CD8-positive, alpha-beta memory T cell (primary cell): ENCODE results near the gene NPAS3. TPM values are rescaled to one million over a fixed set of nuclear protein-coding genes. Genes with fewer than 3 reads are reported as not detected.

Experiments used
- CTCF ChIA-PET: fragments of 350-600 bp; sonication (Branson Sonifier 250); formaldehyde crosslinking; loops from one replicate; lab custom pipeline; 2021; ENCODE audit warnings: antibody characterized with exemption; lab: Charles Lee
- POLR2A ChIA-PET: fragments of 350-600 bp; sonication (Branson Sonifier 250); formaldehyde crosslinking; loops from one replicate; lab custom pipeline; 2021; ENCODE audit warnings: antibody characterized with exemption; lab: Charles Lee
- DNase-seq, 5 donors: peaks; one replicate each; pipeline versions ENCODE4 v3.0.0 to v3.0.0-alpha.2; 2020 to 2022; ENCODE audit warnings: mixed read lengths in 1 of 5
- H3K27ac ChIP-seq: one replicate; pipeline ENCODE4 v1.7.0; 2013; ENCODE audit warnings: low read depth, mild to moderate bottlenecking, low read length, moderate library complexity
- H3K27me3 ChIP-seq: 2 replicates; pipeline ENCODE4 v1.7.0; 2013; ENCODE audit warnings: low read length, mild to moderate bottlenecking; ENCODE audit not compliant: insufficient read depth, poor library complexity, severe bottlenecking
- H3K36me3 ChIP-seq: 2 replicates; pipeline ENCODE4 v1.7.0; 2013; ENCODE audit warnings: mild to moderate bottlenecking, low read length, moderate library complexity; ENCODE audit not compliant: insufficient read depth
- H3K4me1 ChIP-seq: 2 replicates; pipeline ENCODE4 v1.7.0; 2013; ENCODE audit warnings: mild to moderate bottlenecking, low read length, moderate library complexity; ENCODE audit not compliant: insufficient read depth
- H3K4me3 ChIP-seq: 2 replicates; pipeline ENCODE4 v1.7.0; 2013; ENCODE audit warnings: mild to moderate bottlenecking, low read length
- H3K9me3 ChIP-seq: 2 replicates; pipeline ENCODE4 v1.7.0; 2013; ENCODE audit warnings: mild to moderate bottlenecking, low read length
- H3K27ac Mint-ChIP-seq, 8 donors: one replicate each; pipeline ENCODE4 v1.8.0; 2020 to 2021; ENCODE audit warnings: mixed read lengths in 8 of 8, mild to moderate bottlenecking in 6 of 8, inconsistent platforms in 3 of 8, moderate library complexity in 3 of 8
- H3K27me3 Mint-ChIP-seq, 2 donors: one replicate each; pipeline ENCODE4 v1.8.0; 2020 to 2021; ENCODE audit warnings: mixed read lengths in 2 of 2, mild to moderate bottlenecking in 1 of 2, moderate library complexity in 1 of 2
- H3K36me3 Mint-ChIP-seq, 3 donors: one replicate each; pipeline ENCODE4 v1.8.0; 2020 to 2021; ENCODE audit warnings: mixed read lengths in 3 of 3, inconsistent platforms in 1 of 3, mild to moderate bottlenecking in 1 of 3
- H3K4me1 Mint-ChIP-seq, 3 donors: one replicate each; pipeline ENCODE4 v1.8.0; 2020 to 2021; ENCODE audit warnings: mixed read lengths in 3 of 3, inconsistent platforms in 1 of 3, mild to moderate bottlenecking in 1 of 3
- H3K4me3 Mint-ChIP-seq, 7 donors: one replicate each; pipeline ENCODE4 v1.8.0; 2020 to 2021; ENCODE audit warnings: mixed read lengths in 7 of 7, mild to moderate bottlenecking in 6 of 7, moderate library complexity in 4 of 7, inconsistent platforms in 2 of 7
- H3K9me3 Mint-ChIP-seq, 5 donors: one replicate each; pipeline ENCODE4 v1.8.0; 2020 to 2022; ENCODE audit warnings: mixed read lengths in 5 of 5, mild to moderate bottlenecking in 3 of 5, moderate library complexity in 2 of 5, inconsistent platforms in 1 of 5
- polyA plus RNA-seq: library from polyadenylated mRNA; unstranded; fragments of 300-500 nt; fragmentation: Illumina TruSeq; gene quantifications from one replicate; pipeline ENCODE4 v1.2.3, GENCODE V29; 2021
- total RNA-seq, 2 experiments: library from RNA; stranded (reverse); gene quantifications; one replicate each; pipeline ENCODE4 v1.2.3, GENCODE V29; 2021

Gene NPAS3
- total and polyA plus RNA-seq, 3 experiments from 2014 or later: not detected

DNA sequence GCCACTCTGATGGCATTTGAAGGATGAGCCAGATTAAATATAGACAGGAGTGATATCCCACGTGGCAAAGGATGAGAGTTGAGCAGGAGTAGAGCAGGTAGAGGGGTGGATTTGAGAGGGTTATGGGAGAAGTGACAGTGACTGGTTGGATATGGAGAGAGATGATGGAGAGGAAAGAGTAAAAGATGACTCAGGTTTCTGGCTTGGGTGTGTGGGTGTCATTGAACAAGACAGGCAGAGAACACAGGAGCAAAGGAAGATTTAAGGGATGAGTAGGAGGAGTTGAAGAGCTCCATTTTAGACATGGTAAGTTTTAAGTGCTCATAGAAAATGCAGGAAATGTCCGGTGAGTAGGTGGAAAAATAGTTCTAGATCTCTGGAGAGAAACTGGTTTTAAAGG, 875.3 kb downstream of the NPAS3 start:
- Mint-ChIP-seq H3K27ac (no peak overlapping the region), H3K9me3 (peaks cover 0 to 2% (median 0%) of the 10 kb centered on the region in 5 donors), H3K36me3 (no peaks in the 10 kb centered on the region), H3K4me1 (no peaks in the 10 kb centered on the region), H3K27me3 (peaks cover 0 to 7% of the 10 kb centered on the region in 2 donors), H3K4me3 (no peak overlapping the region)
- H3K4me3 ChIP-seq: no peak overlapping the region
- DNase-seq: no peak
- no peak overlapping the region for H3K27ac ChIP-seq
- H3K27me3 ChIP-seq: no peaks in the 10 kb centered on the region
- ChIA-PET POLR2A (no interaction called here), CTCF (no interaction called here)
- H3K9me3 ChIP-seq: no peaks in the 10 kb centered on the region
- H3K4me1 ChIP-seq: no peaks in the 10 kb centered on the region
- H3K36me3 ChIP-seq: no peaks in the 10 kb centered on the region

DNA sequence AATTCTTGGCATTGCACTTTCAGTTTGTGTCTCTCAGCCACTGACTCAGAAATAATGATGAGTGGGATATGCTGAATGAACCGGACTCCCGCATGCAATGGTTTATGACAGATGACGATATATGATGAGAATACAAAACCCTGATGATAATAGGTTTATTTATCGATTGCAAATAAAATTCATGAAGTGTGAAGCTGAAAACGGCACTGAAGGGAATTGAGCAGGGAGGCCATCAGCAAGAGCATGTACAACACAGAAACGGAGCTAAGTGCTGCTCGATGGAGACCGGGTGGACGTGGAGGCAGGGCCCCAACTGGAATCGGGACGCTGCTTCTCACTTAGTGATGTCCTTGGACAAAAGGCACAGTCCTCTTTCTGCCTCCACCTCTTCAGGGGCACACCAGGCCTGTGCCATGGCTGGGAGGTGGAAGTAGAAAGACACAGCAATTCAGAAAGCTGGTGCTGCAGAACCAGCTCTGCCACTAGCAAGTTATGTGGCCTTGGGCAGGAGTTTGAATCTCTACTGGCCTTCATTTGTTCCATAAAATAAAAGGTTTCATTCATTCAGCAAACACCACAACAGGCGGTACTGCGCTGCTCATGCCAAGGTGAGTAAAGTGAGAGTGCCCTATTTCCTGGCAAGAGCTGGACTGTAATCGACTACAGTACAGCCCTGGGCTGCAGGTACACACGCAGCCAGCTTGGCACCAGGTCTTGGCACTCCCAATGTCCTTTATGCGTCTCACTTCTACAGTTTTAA, 895.2 kb downstream of the NPAS3 start:
- Mint-ChIP-seq H3K4me1 (peaks cover 0 to 4% (median 0%) of the 10 kb centered on the region in 3 donors), H3K27ac (no peak overlapping the region), H3K27me3 (peaks cover 0 to 3% of the 10 kb centered on the region in 2 donors), H3K36me3 (no peaks in the 10 kb centered on the region), H3K9me3 (peaks cover 0 to 3% (median 0%) of the 10 kb centered on the region in 5 donors), H3K4me3 (no peak overlapping the region)
- no peaks in the 10 kb centered on the region for H3K9me3 ChIP-seq
- no peak overlapping the region for H3K4me3 ChIP-seq
- DNase-seq: no peak
- H3K27me3 ChIP-seq: no peaks in the 10 kb centered on the region
- POLR2A ChIA-PET: no interaction called here
- CTCF ChIA-PET: no interaction called here
- H3K36me3 ChIP-seq: no peaks in the 10 kb centered on the region
- H3K27ac ChIP-seq: no peak overlapping the region
- H3K4me1 ChIP-seq: no peaks in the 10 kb centered on the region

DNA sequence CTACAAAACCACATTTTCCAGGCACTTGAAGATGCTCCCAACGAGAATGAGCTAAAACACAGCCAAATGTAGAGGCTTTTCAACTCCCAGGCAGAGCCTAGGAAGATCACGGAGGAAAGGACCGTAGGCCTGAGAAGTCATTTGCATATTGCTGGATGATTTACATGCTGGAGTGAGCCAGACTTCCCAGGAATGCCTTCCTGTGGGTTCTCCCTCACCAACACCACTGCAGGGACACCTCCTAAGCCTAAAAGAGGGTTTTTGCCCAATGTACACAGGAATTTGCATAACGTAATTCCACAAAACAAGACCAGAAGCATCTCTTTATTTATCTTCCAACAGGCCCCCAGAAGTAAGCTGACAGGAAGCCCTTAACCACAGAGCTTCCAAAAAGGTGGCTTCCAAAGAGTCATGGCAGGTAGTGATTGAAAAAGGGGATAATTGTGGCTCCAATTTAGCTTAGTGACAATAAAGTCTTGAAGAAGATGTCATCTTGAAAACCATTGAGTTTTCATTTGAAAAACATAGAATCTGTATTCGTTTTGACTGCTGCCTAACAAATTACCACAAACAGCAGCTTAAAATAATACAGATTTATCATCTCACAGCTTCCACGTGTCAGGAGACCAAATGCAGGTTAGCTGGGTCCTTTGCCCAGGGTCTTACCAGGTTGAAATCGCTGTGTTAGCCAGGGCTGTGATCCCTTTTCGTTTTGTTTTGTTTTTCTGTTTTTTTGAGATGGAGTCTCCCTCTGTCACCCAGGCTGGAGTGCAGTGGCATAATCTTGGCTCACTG, 896.0 kb downstream of the NPAS3 start:
- H3K4me3 Mint-ChIP-seq: no peak overlapping the region

DNA sequence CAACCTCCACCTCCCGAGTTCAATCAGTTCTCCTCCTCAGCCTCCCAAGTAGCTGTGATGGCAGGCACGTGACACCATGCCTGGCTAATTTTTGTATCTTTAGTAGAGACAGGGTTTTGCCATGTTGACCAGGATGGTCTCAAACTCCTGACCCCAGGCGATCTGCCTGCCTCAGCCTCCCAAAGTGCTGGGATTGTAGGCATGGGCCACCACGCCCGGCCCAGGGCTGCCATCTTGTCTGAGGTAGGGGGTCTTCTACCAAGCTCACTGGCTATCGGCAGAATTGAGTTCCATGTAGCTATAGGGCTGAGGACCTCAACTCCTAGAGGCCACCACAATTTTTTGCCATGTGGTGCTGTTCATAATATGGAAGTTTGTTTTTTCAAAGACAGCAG, 896.6 kb downstream of the NPAS3 start:
- H3K4me1 ChIP-seq: no peaks in the 10 kb centered on the region
- ChIA-PET POLR2A (no interaction called here), CTCF (interaction anchor here (1.0 to 1.3 kb wide), 2 partner anchors 9 to 393 kb away, joined by 3 read pairs; no protein-coding TSS in a partner anchor)
- Mint-ChIP-seq H3K9me3 (peaks cover 0 to 3% (median 0%) of the 10 kb centered on the region in 5 donors), H3K36me3 (no peaks in the 10 kb centered on the region), H3K4me3 (no peak overlapping the region), H3K27ac (no peak overlapping the region), H3K27me3 (peaks cover 0 to 1% of the 10 kb centered on the region in 2 donors), H3K4me1 (peaks cover 0 to 12% (median 0%) of the 10 kb centered on the region in 3 donors)
- H3K4me3 ChIP-seq: no peak overlapping the region
- no peaks in the 10 kb centered on the region for H3K36me3 ChIP-seq
- H3K9me3 ChIP-seq: no peaks in the 10 kb centered on the region
- DNase-seq: no peak
- no peak overlapping the region for H3K27ac ChIP-seq
- no peaks in the 10 kb centered on the region for H3K27me3 ChIP-seq

More for the DNA sequence above, 896.0 kb downstream of the NPAS3 start:
- Mint-ChIP-seq H3K27me3 (peaks cover 0 to 1% of the 10 kb centered on the region in 2 donors), H3K27ac (no peak overlapping the region), H3K9me3 (peaks cover 0 to 3% (median 0%) of the 10 kb centered on the region in 5 donors), H3K36me3 (no peaks in the 10 kb centered on the region), H3K4me1 (peaks cover 0 to 9% (median 0%) of the 10 kb centered on the region in 3 donors)
- H3K9me3 ChIP-seq: no peaks in the 10 kb centered on the region
- ChIA-PET CTCF (interaction anchor here (1.0 kb wide), 1 partner anchor 10 kb away, joined by 3 read pairs; no protein-coding TSS in a partner anchor), POLR2A (no interaction called here)
- H3K36me3 ChIP-seq: no peaks in the 10 kb centered on the region
- no peaks in the 10 kb centered on the region for H3K27me3 ChIP-seq
- H3K4me1 ChIP-seq: no peaks in the 10 kb centered on the region
- H3K27ac ChIP-seq: no peak overlapping the region
- DNase-seq: no peak
- no peak overlapping the region for H3K4me3 ChIP-seq

DNA sequence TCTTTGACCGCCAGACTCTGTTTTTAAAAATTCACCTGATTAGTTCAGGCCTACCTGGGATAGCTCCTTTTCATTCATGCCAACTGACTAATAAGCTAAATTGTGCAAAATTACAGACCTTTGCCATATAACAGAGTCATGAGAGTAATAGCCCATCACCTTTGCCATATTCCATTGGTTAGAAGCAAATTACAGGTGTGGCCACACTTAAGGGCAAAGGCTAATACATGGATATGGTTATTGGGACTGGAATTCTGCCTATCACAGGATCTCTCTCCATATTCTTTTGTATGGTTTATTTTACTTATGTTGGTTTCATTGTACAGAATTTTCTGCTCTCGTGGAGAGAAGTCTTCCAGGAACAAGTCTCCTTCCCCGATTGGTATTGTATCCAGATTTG, 897.0 kb downstream of the NPAS3 start:
- H3K9me3 ChIP-seq: no peaks in the 10 kb centered on the region
- Mint-ChIP-seq H3K27ac (no peak overlapping the region), H3K36me3 (no peaks in the 10 kb centered on the region), H3K4me3 (no peak overlapping the region), H3K9me3 (peaks cover 0 to 3% (median 0%) of the 10 kb centered on the region in 5 donors), H3K4me1 (peaks cover 0 to 12% (median 0%) of the 10 kb centered on the region in 3 donors), H3K27me3 (peaks cover 0 to 1% of the 10 kb centered on the region in 2 donors)
- CTCF ChIA-PET: interaction anchor here (1.0 to 1.3 kb wide), 2 partner anchors 9 to 393 kb away, joined by 3 read pairs; no protein-coding TSS in a partner anchor
- no peaks in the 10 kb centered on the region for H3K36me3 ChIP-seq
- no peak for DNase-seq
- H3K4me3 ChIP-seq: no peak overlapping the region
- no peaks in the 10 kb centered on the region for H3K4me1 ChIP-seq
- H3K27ac ChIP-seq: no peak overlapping the region
- POLR2A ChIA-PET: no interaction called here
- no peaks in the 10 kb centered on the region for H3K27me3 ChIP-seq

DNA sequence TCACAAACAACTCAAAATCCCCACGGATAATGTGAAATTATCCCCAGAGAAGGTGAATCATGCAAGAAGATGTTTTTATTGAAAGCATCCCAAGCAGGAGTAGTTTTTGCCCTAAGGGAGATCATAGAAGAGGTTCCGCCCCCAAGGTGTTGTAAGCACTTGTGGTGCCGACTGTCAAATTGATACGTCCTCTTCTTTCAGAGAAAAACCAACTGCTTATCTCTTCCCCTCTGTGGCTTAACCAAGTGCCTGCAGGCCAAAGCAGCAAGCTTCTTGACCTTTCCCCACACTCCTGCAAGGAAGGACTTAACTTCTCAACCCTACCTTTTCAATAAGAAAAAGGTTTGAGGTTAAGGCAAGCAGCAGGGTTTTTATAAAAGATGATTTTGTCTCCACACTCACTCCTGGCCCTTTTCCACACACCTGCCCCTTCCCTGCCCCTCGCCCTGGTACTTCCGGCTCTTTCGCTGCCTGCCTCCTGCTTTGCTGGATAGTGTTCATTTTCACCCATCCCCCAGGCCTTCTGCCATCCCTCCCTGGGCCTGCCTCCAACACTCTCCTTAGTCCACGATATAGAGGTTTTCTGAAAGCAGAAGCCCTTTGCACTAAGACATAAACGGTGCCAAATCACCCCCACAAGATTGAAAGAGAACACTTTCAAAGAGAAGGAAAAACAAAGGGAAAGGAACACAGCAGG, 897.7 kb downstream of the NPAS3 start:
- CTCF ChIA-PET: interaction anchor here (1.3 kb wide), 1 partner anchor 392 kb away, joined by 3 read pairs; no protein-coding TSS in a partner anchor
- peaks cover 0 to 12% (median 0%) of the 10 kb centered on the region in 3 donors for H3K4me1 Mint-ChIP-seq

DNA sequence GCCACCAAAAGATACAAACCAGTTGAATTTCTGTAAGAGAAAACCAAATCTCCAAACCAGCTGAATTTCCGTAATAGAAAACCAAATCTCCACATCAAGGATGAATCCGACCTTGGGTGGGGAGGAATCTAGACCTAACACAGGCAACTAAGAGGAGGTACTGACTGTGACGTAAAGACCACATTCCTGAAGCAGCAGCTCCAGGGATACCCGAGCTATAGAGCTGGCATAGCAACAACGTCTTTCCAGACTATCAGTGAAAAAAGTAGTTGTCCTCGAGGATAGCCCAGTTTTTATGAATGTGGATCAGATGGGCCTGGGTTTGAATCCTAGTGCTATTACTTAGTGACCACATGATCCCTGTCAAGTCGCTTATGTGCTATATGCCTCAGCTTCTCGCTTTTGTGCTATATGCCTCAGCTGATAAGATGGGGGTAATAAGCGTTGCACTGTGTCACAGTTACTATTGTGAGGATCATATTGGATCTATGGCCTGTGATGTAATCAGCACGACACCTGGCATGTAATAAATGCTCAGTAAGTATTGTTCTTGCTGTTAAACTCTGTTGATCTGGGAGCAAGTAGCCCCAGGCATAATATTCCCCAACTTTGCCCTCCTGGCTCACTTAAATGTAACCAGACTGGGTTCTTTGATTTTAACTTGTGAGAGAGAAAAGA, 898.4 kb downstream of the NPAS3 start:
- H3K9me3 ChIP-seq: no peaks in the 10 kb centered on the region
- CTCF ChIA-PET: interaction anchor here (2.0 kb wide), 1 partner anchor 392 kb away, joined by 6 read pairs; no protein-coding TSS in a partner anchor
- H3K9me3 Mint-ChIP-seq: peaks cover 0 to 3% (median 0%) of the 10 kb centered on the region in 5 donors
- H3K27me3 ChIP-seq: no peaks in the 10 kb centered on the region
- no peak overlapping the region for H3K4me3 Mint-ChIP-seq
- no peaks in the 10 kb centered on the region for H3K36me3 Mint-ChIP-seq
- no peaks in the 10 kb centered on the region for H3K36me3 ChIP-seq
- POLR2A ChIA-PET: no interaction called here
- H3K27ac ChIP-seq: no peak overlapping the region
- H3K4me1 ChIP-seq: no peaks in the 10 kb centered on the region
- peaks cover 0 to 12% (median 0%) of the 10 kb centered on the region in 3 donors for H3K4me1 Mint-ChIP-seq
- H3K27ac Mint-ChIP-seq: peak overlapping the region in 1 of 8 donors; percentile 15
- no peak for DNase-seq
- H3K4me3 ChIP-seq: no peak overlapping the region
- peaks cover 0 to 1% of the 10 kb centered on the region in 2 donors for H3K27me3 Mint-ChIP-seq

More for the DNA sequence above, 897.7 kb downstream of the NPAS3 start:
- peaks cover 0 to 1% of the 10 kb centered on the region in 2 donors for H3K27me3 Mint-ChIP-seq
- Histone ChIP-seq H3K4me3 (no peak overlapping the region), H3K9me3 (no peaks in the 10 kb centered on the region), H3K27ac (no peak overlapping the region), H3K27me3 (no peaks in the 10 kb centered on the region), H3K36me3 (no peaks in the 10 kb centered on the region), H3K4me1 (no peaks in the 10 kb centered on the region)
- H3K36me3 Mint-ChIP-seq: no peaks in the 10 kb centered on the region
- no peak overlapping the region for H3K27ac Mint-ChIP-seq
- no peak overlapping the region for H3K4me3 Mint-ChIP-seq
- peaks cover 0 to 3% (median 0%) of the 10 kb centered on the region in 5 donors for H3K9me3 Mint-ChIP-seq
- POLR2A ChIA-PET: no interaction called here
- no peak for DNase-seq
